BJ (cell line): ENCODE results near the gene WDR53. TPM values are rescaled to one million over a fixed set of nuclear protein-coding genes. Genes with fewer than 3 reads are reported as not detected.
A peak's percentile ranks its signal among the peaks of the same experiment; 100 is the strongest.

Source experiments
- CTCF ChIA-PET: fragments of 350-600 bp; formaldehyde crosslinking; extraction: SDS; loops from one replicate; lab custom pipeline; 2021; ENCODE audit warnings: antibody characterized with exemption, inconsistent platforms; lab: Yijun Ruan, JAX
- POLR2A ChIA-PET: fragments of 300-600 bp; sonication (Branson Sonifier 250); formaldehyde crosslinking; extraction: SDS; loops from one replicate; lab custom pipeline; 2021; ENCODE audit warnings: antibody characterized with exemption; lab: Charles Lee
- DNase-seq: peaks from one replicate; pipeline ENCODE4 v3.0.0-alpha.2; 2011; ENCODE audit warnings: low read depth
- H3K27me3 ChIP-seq: 2 replicates; pipeline ENCODE4 v1.6.0; 2011; ENCODE audit warnings: low read length; ENCODE audit not compliant: control insufficient read depth, insufficient read depth
- H3K36me3 ChIP-seq: 2 replicates; pipeline ENCODE4 v1.5.1; 2011; ENCODE audit warnings: low read length; ENCODE audit not compliant: control insufficient read depth, insufficient read depth
- H3K4me3 ChIP-seq: 2 replicates; pipeline ENCODE4 v1.5.1; 2011; ENCODE audit warnings: low read depth, mild to moderate bottlenecking, control low read depth, low read length
- polyA plus RNA-seq: library from polyadenylated mRNA; depleted of rRNA; stranded (reverse); fragments of >200 nt; gene quantifications from 2 replicates; pipeline ENCODE4 v1.2.3, GENCODE V29; 2011
- TF ChIP-seq, protein P1 (sequence below): IDR thresholded peaks from 2 replicates; pipeline ENCODE4 v1.5.1; 2011; ENCODE audit warnings: low read depth, mild to moderate bottlenecking, control low read depth, inconsistent platforms, low read length, moderate library complexity; ENCODE audit not compliant: insufficient read depth

Gene WDR53
- polyA plus RNA-seq, 1 experiment: 4.2 TPM

DNA sequence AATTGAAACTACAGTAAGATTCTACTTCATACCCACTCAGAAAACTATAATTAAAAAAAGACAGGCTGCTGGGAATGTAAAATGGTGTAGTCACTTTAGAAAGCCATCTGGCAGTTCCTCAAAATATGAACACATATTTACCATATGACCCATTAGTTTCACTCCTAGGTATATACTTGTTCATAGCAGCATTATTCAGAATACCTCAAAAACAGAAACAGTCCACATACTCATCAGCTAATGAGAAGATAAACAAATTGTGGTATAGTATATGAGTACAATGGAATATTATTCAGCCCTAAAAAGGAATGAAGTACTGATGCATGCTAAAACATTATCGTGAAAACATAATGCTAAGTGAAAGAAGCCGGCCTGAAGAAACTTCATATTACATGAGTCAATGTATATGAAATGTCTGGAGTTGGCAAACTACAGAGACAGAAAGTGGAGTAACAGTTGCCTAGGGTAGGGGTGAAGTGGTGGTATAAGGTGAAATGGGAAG, 23.8 kb downstream of the WDR53 start:
- Histone ChIP-seq H3K27me3 (peaks cover 2% of the 10 kb centered on the region), H3K36me3 (no peaks in the 10 kb centered on the region), H3K4me3 (no peak overlapping the region)
- ChIA-PET CTCF (interaction anchor here (1.3 kb wide), 1 partner anchor 16 kb away, joined by 4 read pairs; no protein-coding TSS in a partner anchor), POLR2A (no interaction called here)
- TF ChIP-seq, protein P1, sequence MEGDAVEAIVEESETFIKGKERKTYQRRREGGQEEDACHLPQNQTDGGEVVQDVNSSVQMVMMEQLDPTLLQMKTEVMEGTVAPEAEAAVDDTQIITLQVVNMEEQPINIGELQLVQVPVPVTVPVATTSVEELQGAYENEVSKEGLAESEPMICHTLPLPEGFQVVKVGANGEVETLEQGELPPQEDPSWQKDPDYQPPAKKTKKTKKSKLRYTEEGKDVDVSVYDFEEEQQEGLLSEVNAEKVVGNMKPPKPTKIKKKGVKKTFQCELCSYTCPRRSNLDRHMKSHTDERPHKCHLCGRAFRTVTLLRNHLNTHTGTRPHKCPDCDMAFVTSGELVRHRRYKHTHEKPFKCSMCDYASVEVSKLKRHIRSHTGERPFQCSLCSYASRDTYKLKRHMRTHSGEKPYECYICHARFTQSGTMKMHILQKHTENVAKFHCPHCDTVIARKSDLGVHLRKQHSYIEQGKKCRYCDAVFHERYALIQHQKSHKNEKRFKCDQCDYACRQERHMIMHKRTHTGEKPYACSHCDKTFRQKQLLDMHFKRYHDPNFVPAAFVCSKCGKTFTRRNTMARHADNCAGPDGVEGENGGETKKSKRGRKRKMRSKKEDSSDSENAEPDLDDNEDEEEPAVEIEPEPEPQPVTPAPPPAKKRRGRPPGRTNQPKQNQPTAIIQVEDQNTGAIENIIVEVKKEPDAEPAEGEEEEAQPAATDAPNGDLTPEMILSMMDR: no peak
- DNase-seq: no peak

GRCh38 chr3:196541684-196542445, 26.5 kb downstream of the WDR53 start:
- POLR2A ChIA-PET: no interaction called here

GRCh38 chr3:196537319-196537984, 30.9 kb downstream of the WDR53 start:
- Histone ChIP-seq H3K27me3 (no peaks in the 10 kb centered on the region; the same call in 1 of the 2 replicates), H3K36me3 (no peaks in the 10 kb centered on the region), H3K4me3 (no peak overlapping the region)
- TF ChIP-seq, protein P1: peak; percentile 62
- DNase-seq: no peak
- POLR2A ChIA-PET: no interaction called here
- CTCF ChIA-PET: interaction anchor here (0.6 to 1.9 kb wide), 7 partner anchors 9 to 160 kb away, joined by 3 to 9 read pairs (median 3); no protein-coding TSS in a partner anchor

More at GRCh38 chr3:196541684-196542445, 26.5 kb downstream of the WDR53 start:
- CTCF ChIA-PET: interaction anchor here (0.6 to 2.1 kb wide), 3 partner anchors 12 to 150 kb away, joined by 4 to 14 read pairs (median 4); no protein-coding TSS in a partner anchor
- Histone ChIP-seq H3K27me3 (no peaks in the 10 kb centered on the region; the same call in none of the 2 replicates), H3K36me3 (no peaks in the 10 kb centered on the region), H3K4me3 (no peak overlapping the region)
- DNase-seq: no peak
- TF ChIP-seq, protein P1: no peak

GRCh38 chr3:196533260-196533681, 35.1 kb downstream of the WDR53 start:
- ChIA-PET POLR2A (no interaction called here), CTCF (no interaction called here)
- no peaks in the 10 kb centered on the region; the same call in 1 of the 2 replicates for H3K27me3 ChIP-seq
- H3K36me3 ChIP-seq: no peaks in the 10 kb centered on the region
- TF ChIP-seq, protein P1: no peak
- DNase-seq: no peak
- no peak overlapping the region for H3K4me3 ChIP-seq

GRCh38 chr3:196531418-196531817, 36.9 kb downstream of the WDR53 start:
- no peaks in the 10 kb centered on the region for H3K36me3 ChIP-seq
- H3K4me3 ChIP-seq: no peak overlapping the region
- TF ChIP-seq, protein P1: no peak
- DNase-seq: no peak
- CTCF ChIA-PET: interaction anchor here (1.2 kb wide), 1 partner anchor 9 kb away, joined by 3 read pairs; no protein-coding TSS in a partner anchor
- POLR2A ChIA-PET: no interaction called here
- H3K27me3 ChIP-seq: no peaks in the 10 kb centered on the region; the same call in 1 of the 2 replicates
